Kidney tubule cell (primary cell): ENCODE data around the gene RAD51B.
"Not testable (repeated sequence)": the region's sequence is repeated elsewhere in the genome, so short reads cannot be mapped to it uniquely, and the experiment has no call there.

Experiments
- DNase-seq: peaks from one replicate; pipeline ENCODE4 v3.0.0-alpha.2; 2018; ENCODE audit warnings: low spot score

Gene RAD51B

GRCh38 chr14:67986131-67986841 is 166.7 kb downstream of the RAD51B start:
- peak; percentile 68 for DNase-seq

- peak; percentile 50 for DNase-seq
Measured at GRCh38 chr14:67987606-67988005, 168.0 kb downstream of the RAD51B start.

DNA sequence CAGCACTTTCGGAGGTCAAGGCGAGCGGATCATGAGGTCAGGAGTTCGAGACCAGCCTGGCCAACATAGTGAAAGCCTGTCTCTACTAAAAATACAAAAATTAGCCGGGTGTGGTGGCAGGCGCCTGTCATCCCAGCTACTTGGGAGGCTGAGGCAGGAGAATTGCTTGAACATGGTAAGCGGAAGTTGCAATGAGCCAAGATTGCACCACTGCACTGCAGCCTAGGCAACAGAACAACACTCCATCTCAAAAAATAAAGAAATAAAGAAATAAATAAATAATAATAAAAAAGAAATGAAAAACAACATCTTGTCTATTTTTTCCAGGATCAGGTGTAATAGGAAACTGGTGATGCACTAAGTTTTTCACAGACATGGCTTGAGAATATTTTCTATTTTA is 168.6 kb downstream of the RAD51B start:
- not testable (repeated sequence) for DNase-seq

DNA sequence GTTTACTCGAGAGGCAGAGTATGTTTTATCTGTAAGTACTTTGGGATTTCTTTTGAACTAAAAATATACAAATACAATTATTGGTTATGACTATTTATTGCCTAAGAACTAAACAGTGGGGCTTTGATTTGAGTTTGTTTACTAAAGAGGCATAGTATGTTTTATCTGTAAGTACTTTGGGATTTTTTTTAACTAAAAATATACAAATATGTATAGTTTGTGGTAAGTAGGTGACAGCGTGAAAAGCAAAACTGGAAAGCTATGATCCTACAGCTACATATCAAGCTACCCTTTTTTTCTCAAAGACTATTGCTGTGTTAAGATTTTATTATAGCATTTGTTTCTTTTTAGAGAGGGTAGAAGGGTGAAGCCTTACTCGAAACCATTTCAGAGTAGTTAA is 171.0 kb downstream of the RAD51B start:
- DNase-seq = no peak

DNA sequence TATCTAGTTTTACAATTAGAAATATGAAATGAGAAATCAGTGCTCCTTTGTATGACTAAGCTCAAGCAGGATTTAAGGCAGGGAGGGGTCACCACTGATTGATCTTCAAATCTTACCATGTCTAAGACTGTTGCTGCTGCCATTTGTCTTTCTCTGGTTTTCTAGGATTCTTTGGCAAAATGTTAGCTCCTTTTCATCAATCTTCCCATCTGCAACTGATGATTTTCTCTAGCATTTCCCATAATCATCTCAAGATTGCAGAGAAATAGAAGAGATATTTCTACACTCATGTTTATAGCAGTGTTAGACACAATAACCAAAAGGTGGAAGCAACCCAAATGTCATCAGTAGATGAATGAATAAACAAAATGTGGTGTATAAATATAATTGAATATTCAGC is 175.0 kb downstream of the RAD51B start:
- DNase-seq = no peak

DNA sequence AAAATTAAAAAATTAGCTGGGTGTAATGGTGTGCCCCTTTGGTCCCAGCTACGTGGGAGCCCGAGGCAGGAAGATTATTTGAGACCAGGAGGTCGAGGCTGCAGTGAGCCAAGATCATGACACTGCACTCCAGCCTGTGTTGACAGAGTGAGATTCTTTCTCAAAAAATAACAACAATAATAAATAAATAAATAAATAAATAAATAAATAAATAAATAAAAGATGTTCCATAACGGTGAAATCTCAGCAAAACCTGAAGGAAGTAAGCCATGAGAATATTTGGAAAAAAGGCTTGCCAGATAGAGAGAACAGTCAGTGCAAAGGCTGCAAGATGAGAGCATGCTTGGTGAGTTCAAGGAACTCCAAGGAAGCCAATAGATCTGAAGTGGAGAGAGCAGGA is 176.7 kb downstream of the RAD51B start:
- DNase-seq = no peak

DNA sequence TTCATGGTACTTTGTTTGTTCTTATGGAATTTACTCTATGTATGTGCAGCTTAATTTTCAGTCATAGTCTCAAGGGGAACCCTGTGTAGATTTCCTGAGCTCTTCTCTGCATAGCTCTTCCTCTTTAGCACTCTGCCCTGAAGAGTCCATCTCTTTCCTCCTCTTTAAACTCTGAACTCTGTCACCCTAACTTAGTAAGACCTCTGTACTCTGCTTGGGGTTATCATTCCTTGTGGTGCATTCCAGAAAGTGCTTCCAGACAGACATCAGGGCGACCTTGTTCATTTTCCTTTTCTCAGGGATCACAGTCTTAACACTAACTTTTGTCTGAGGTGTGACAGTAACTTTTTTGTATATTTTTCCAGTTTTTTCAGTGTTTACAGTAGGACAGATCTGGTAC is 179.3 kb downstream of the RAD51B start:
- DNase-seq = peak; percentile 15

DNA sequence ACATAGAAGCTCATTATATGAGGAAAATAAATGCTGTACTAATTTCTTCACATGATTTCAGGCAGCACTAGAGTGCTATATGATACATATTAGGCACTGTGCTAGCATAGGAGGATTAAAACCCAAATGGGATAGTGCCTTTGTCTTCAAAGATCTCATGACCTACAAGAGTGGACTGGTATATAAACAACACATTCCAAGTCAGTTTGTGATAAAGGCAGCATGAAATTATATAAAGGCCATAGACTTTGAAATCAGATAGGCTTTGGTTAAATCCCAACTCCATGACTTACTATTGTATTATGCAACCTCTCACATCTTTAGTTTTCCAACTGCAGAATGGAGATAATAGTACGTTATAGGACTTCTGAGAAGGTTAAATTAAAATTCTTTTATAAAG is 179.7 kb downstream of the RAD51B start:
- DNase-seq = peak; percentile 21

- peak; percentile 92 for DNase-seq
Measured at GRCh38 chr14:67999705-68000384, 180.3 kb downstream of the RAD51B start.

- no peak for DNase-seq
Measured at GRCh38 chr14:68000511-68000910, 180.9 kb downstream of the RAD51B start.

GRCh38 chr14:68008491-68008890 is 188.9 kb downstream of the RAD51B start:
- DNase-seq = no peak

- DNase-seq = peak; percentile 4
Measured at GRCh38 chr14:68011406-68012028, 191.9 kb downstream of the RAD51B start.

GRCh38 chr14:68012871-68013270 is 193.3 kb downstream of the RAD51B start:
- DNase-seq = no peak

GRCh38 chr14:68013326-68013725 is 193.7 kb downstream of the RAD51B start:
- DNase-seq = no peak

- DNase-seq = no peak
Measured at GRCh38 chr14:68014771-68015170, 195.2 kb downstream of the RAD51B start.

- peak; percentile 9 for DNase-seq
Measured at GRCh38 chr14:68015356-68016254, 196.0 kb downstream of the RAD51B start.

GRCh38 chr14:68016255-68016914 is 196.8 kb downstream of the RAD51B start:
- DNase-seq = no peak

- DNase-seq = peak; percentile 64
Measured at GRCh38 chr14:68018598-68018997, 199.0 kb downstream of the RAD51B start.

- DNase-seq = no peak
Measured at GRCh38 chr14:68020493-68020892, 200.9 kb downstream of the RAD51B start.

- DNase-seq = no peak
Measured at GRCh38 chr14:68020999-68021663, 201.6 kb downstream of the RAD51B start.

DNA sequence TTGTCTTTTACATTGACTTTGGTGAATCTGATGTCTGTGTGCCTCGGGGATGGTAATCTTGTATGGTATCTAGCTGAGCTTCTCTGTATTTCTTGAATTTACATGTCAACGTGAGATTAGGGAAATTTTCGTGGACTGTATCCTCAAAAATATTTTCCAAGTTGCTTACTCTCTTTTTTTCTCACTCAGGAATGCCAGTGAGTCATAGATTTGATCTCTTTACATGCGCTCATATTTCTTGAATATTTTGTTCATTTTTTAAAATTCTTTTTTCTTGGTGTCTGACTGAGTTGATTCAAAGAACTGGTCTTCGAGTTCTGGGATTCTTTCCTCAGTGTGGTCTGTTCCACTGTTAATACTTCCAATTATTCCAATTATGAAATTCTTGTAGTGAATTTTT is 207.7 kb downstream of the RAD51B start:
- no peak for DNase-seq
